Measurements from ENCODE around the gene LMBRD2.

- TF ChIP-seq POLR2A (IDR thresholded peaks at IDR 0.05) (no peak), CTCF (IDR thresholded peaks at IDR 0.05) (no peak)
Measured at GRCh38 chr5:36108758-36109460, 42.8 kb downstream of the LMBRD2 start.
